HCT116 (cell line): ENCODE data around the gene MXD1.

ENCODE experiments used
- CBX3 ChIP-seq: IDR thresholded peaks from 2 replicates; pipeline ENCODE4 v1.6.1; 2012; ENCODE audit warnings: low read depth
- CTCF ChIP-seq, 3 experiments: fragments of 200-600 bp in 1 of 3; sonication (generic) in 1 of 3; IDR thresholded peaks in 2 of 3; conservative IDR thresholded peaks in 1 of 3; 2 replicates each; pipeline ENCODE4 v1.5.1; 2012 to 2017; ENCODE audit warnings: low read depth in 2 of 3, low read length in 2 of 3, antibody characterized with exemption in 1 of 3, borderline replicate concordance in 1 of 3, control low read depth in 1 of 3, mild to moderate bottlenecking in 1 of 3, mixed read lengths in 1 of 3, mixed run types in 1 of 3, moderate library complexity in 1 of 3; ENCODE audit not compliant: insufficient read depth in 1 of 3
- EZH2 ChIP-seq: fragments of 200-600 bp; sonication (generic); IDR thresholded peaks from 2 replicates; pipeline ENCODE4 v1.6.1; 2017; ENCODE audit warnings: antibody characterized with exemption, mixed run types
- MAX ChIP-seq: IDR thresholded peaks from 2 replicates; pipeline ENCODE4 v1.6.1; 2012
- POLR2A ChIP-seq: IDR thresholded peaks from 2 replicates; pipeline ENCODE4 v1.7.0; 2011; ENCODE audit warnings: borderline replicate concordance; ENCODE audit not compliant: insufficient read depth, insufficient read length; ENCODE audit errors: extremely low read depth
- POLR2AphosphoS5 ChIP-seq: IDR thresholded peaks from 2 replicates; pipeline ENCODE4 v1.6.1; 2011; ENCODE audit warnings: mild to moderate bottlenecking, low read depth, low read length, moderate library complexity
- ZBTB33 ChIP-seq: IDR thresholded peaks from 2 replicates; pipeline ENCODE4 v1.6.1; 2011; ENCODE audit warnings: mild to moderate bottlenecking, low read length, moderate library complexity; ENCODE audit not compliant: insufficient replicate concordance; ENCODE audit errors: extremely low read depth
- ZNF274 ChIP-seq: fragments of 200-500 bp; sonication (Bioruptor generic); IDR thresholded peaks from 2 replicates; pipeline ENCODE4 v1.6.1; 2014; ENCODE audit warnings: mild to moderate bottlenecking, low read depth, low read length, inconsistent platforms

GRCh38 chr2:69945941-69946340 lies 31.0 kb downstream of the MXD1 start:
- TF ChIP-seq POLR2AphosphoS5 (no peak), ZNF274 (no peak), EZH2 (no peak), MAX (no peak), CTCF (IDR thresholded peaks at IDR 0.05 in 2 of 3, conservative IDR thresholded peaks at IDR 0.05 in 1 of 3; ENCODE audit: borderline replicate concordance in 1 of 3, insufficient read depth in 1 of 3, low read depth in 2 of 3, low read length in 2 of 3) (no peak), POLR2A (no peak), CBX3 (no peak), ZBTB33 (no peak)
